H1 (cell line): ENCODE measurements around the gene PDF. TPM values are rescaled to one million over a fixed set of nuclear protein-coding genes. Genes with fewer than 3 reads are reported as not detected.

Experiments
- CTCF ChIA-PET: fragments of 300-600 bp; sonication (Branson Sonifier 250); formaldehyde crosslinking; loops from one replicate; lab custom pipeline; 2021; ENCODE audit not compliant: partially characterized antibody; lab: Charles Lee
- POLR2A ChIA-PET: fragments of 300-600 bp; sonication (Branson Sonifier 250); formaldehyde crosslinking; loops from one replicate; lab custom pipeline; 2021; ENCODE audit warnings: inconsistent platforms; ENCODE audit not compliant: partially characterized antibody; lab: Charles Lee
- DNase-seq, 2 experiments: peaks; one replicate each; pipeline versions ENCODE4 v3.0.0 to v3.0.0-alpha.2; 2010 to 2022; ENCODE audit warnings: low spot score in 2 of 2, low read depth in 1 of 2, mixed read lengths in 1 of 2
- FAIRE-seq: peaks from 2 replicates; lab custom pipeline; 2011; peaks lifted over from hg19 to GRCh38; lab: Jason Lieb, UNC
- H2AFZ ChIP-seq: 2 replicates; pipeline ENCODE4 v1.8.1; 2012; ENCODE audit warnings: low read length, inconsistent platforms
- H2AK5ac ChIP-seq: 2 replicates; pipeline ENCODE4 v1.6.1; 2013; ENCODE audit warnings: low read depth, low read length
- H2BK120ac ChIP-seq: replicated peaks from 2 replicates; pipeline ENCODE3; 2013; ENCODE audit warnings: low read depth, low read length, inconsistent platforms
- H2BK12ac ChIP-seq: 2 replicates; pipeline ENCODE4 v1.6.1; 2013; ENCODE audit warnings: low read depth, low read length
- H2BK15ac ChIP-seq: 2 replicates; pipeline ENCODE4 v1.6.1; 2013; ENCODE audit warnings: low read length
- H2BK20ac ChIP-seq: 2 replicates; pipeline ENCODE4 v1.6.1; 2013; ENCODE audit warnings: low read length
- H2BK5ac ChIP-seq: 2 replicates; pipeline ENCODE4 v1.6.1; 2013; ENCODE audit warnings: low read depth, low read length
- H3K14ac ChIP-seq: 2 replicates; pipeline ENCODE4 v1.6.1; 2013; ENCODE audit warnings: inconsistent platforms; ENCODE audit not compliant: insufficient read length
- H3K18ac ChIP-seq: 2 replicates; pipeline ENCODE4 v1.6.1; 2013; ENCODE audit warnings: low read length; ENCODE audit errors: extremely low read depth
- H3K23ac ChIP-seq: 2 replicates; pipeline ENCODE4 v1.6.1; 2013; ENCODE audit warnings: inconsistent platforms; ENCODE audit not compliant: insufficient read length
- H3K23me2 ChIP-seq: 2 replicates; pipeline ENCODE4 v1.6.1; 2013; ENCODE audit warnings: low read depth, low read length
- H3K27ac ChIP-seq: 2 replicates; pipeline ENCODE4 v1.6.1; 2011; ENCODE audit warnings: low read depth, low read length, inconsistent platforms
- H3K27me3 ChIP-seq, 4 experiments: replicated peaks in 1 of 4; 1 replicate in 1 of 4; 2 replicates in 3 of 4; pipeline versions ENCODE4 v1.6.1 to v1.8.1; 2011 to 2013; ENCODE audit warnings: low read length in 3 of 4, mild to moderate bottlenecking in 3 of 4, inconsistent platforms in 2 of 4, mixed read lengths in 2 of 4, moderate library complexity in 1 of 4; ENCODE audit not compliant: control insufficient read depth in 3 of 4, insufficient read depth in 3 of 4; ENCODE audit errors: extremely low read depth in 1 of 4
- H3K36me3 ChIP-seq, 4 experiments: 2 replicates each; pipeline versions ENCODE4 v1.6.1 to v1.8.1; 2011 to 2013; ENCODE audit warnings: mild to moderate bottlenecking in 4 of 4, low read length in 3 of 4, moderate library complexity in 2 of 4, control low read depth in 1 of 4, inconsistent platforms in 1 of 4; ENCODE audit not compliant: insufficient read depth in 4 of 4, control insufficient read depth in 2 of 4
- H3K4ac ChIP-seq: replicated peaks from 2 replicates; pipeline ENCODE3; 2013; ENCODE audit warnings: low read length, low read depth, mixed read lengths, inconsistent platforms; ENCODE audit not compliant: insufficient read length
- H3K4me1 ChIP-seq, 4 experiments: replicated peaks in 1 of 4; 1 replicate in 1 of 4; 2 replicates in 3 of 4; pipeline versions ENCODE4 v1.6.1 to v1.8.1; 2011 to 2013; ENCODE audit warnings: low read length in 3 of 4, inconsistent platforms in 2 of 4, mixed read lengths in 1 of 4; ENCODE audit not compliant: insufficient read depth in 4 of 4, control insufficient read depth in 3 of 4
- H3K4me2 ChIP-seq, 2 experiments: 2 replicates each; pipeline versions ENCODE4 v1.6.1 to v1.8.1; 2011 to 2013; ENCODE audit warnings: low read depth in 2 of 2, low read length in 2 of 2, control low read depth in 1 of 2, inconsistent platforms in 1 of 2, mild to moderate bottlenecking in 1 of 2; ENCODE audit not compliant: insufficient read depth in 1 of 2
- H3K4me3 ChIP-seq, 4 experiments: fragments of 200-600, 300-600 bp in 1 of 4; sonication (generic), shearing (Covaris generic), sonication (Bioruptor Twin) in 1 of 4; 2 replicates each; pipeline versions ENCODE4 v1.5.1 to v1.8.1; 2011 to 2016; ENCODE audit warnings: low read length in 4 of 4, low read depth in 3 of 4, control low read depth in 2 of 4, inconsistent platforms in 2 of 4, mild to moderate bottlenecking in 2 of 4, mixed read lengths in 1 of 4, moderate library complexity in 1 of 4; ENCODE audit not compliant: insufficient read depth in 2 of 4; ENCODE audit errors: extremely low read depth in 1 of 4
- H3K56ac ChIP-seq: replicated peaks from 2 replicates; pipeline ENCODE3; 2013; ENCODE audit warnings: low read depth, mild to moderate bottlenecking, mixed read lengths, low read length, inconsistent platforms; ENCODE audit not compliant: insufficient read length
- H3K79me1 ChIP-seq: 2 replicates; pipeline ENCODE4 v1.6.1; 2013; ENCODE audit warnings: low read depth, low read length, control low read depth
- H3K79me2 ChIP-seq, 2 experiments: 2 replicates each; pipeline versions ENCODE4 v1.6.1 to v1.8.1; 2012 to 2013; ENCODE audit warnings: low read length in 2 of 2, mild to moderate bottlenecking in 2 of 2, inconsistent platforms in 1 of 2; ENCODE audit not compliant: insufficient read depth in 2 of 2, control insufficient read depth in 1 of 2
- H3K9ac ChIP-seq, 4 experiments: replicated peaks in 1 of 4; 1 replicate in 1 of 4; 2 replicates in 3 of 4; pipeline versions ENCODE4 v1.6.1 to v1.8.1; 2011 to 2013; ENCODE audit warnings: low read depth in 3 of 4, low read length in 3 of 4, control low read depth in 2 of 4, mild to moderate bottlenecking in 2 of 4, moderate library complexity in 2 of 4, inconsistent platforms in 1 of 4; ENCODE audit errors: extremely low read depth in 1 of 4
- H3K9me3 ChIP-seq, 2 experiments: 2 replicates each; pipeline versions ENCODE4 v1.6.1 to v1.8.1; 2012 to 2013; ENCODE audit warnings: mild to moderate bottlenecking in 2 of 2, moderate library complexity in 2 of 2, control low read depth in 1 of 2, inconsistent platforms in 1 of 2, low read depth in 1 of 2, low read length in 1 of 2, mixed read lengths in 1 of 2; ENCODE audit not compliant: insufficient read depth in 2 of 2
- H4K20me1 ChIP-seq, 2 experiments: replicated peaks in 1 of 2; 2 replicates each; pipeline versions ENCODE3 to v1.8.1; 2011 to 2013; ENCODE audit warnings: inconsistent platforms in 2 of 2, low read length in 2 of 2, mild to moderate bottlenecking in 1 of 2; ENCODE audit not compliant: insufficient read depth in 2 of 2, control insufficient read depth in 1 of 2
- H4K5ac ChIP-seq: 2 replicates; pipeline ENCODE4 v1.6.1; 2013; ENCODE audit warnings: low read length, low read depth, mixed read lengths, inconsistent platforms; ENCODE audit not compliant: insufficient read length
- H4K8ac ChIP-seq: 2 replicates; pipeline ENCODE4 v1.8.0; 2013; ENCODE audit warnings: mild to moderate bottlenecking, moderate library complexity, low read length, inconsistent platforms; ENCODE audit not compliant: insufficient read depth; ENCODE audit errors: extremely low read depth
- H4K91ac ChIP-seq: replicated peaks from 2 replicates; pipeline ENCODE3; 2013; ENCODE audit warnings: low read length, mixed read lengths, inconsistent platforms; ENCODE audit not compliant: insufficient read length
- MAX ChIP-seq: IDR thresholded peaks from 2 replicates; pipeline ENCODE4 v1.6.1; 2012; ENCODE audit warnings: inconsistent platforms
- SIX5 ChIP-seq: IDR thresholded peaks from 2 replicates; pipeline ENCODE4 v1.6.1; 2011; ENCODE audit warnings: mild to moderate bottlenecking, low read depth, low read length
- TEAD4 ChIP-seq: IDR thresholded peaks from 2 replicates; pipeline ENCODE4 v1.6.1; 2012; ENCODE audit warnings: low read depth, low read length, inconsistent platforms, mixed read lengths
- ZNF274 ChIP-seq: IDR thresholded peaks from 2 replicates; pipeline ENCODE4 v1.7.0; 2012; ENCODE audit warnings: low read length, borderline replicate concordance; ENCODE audit errors: extremely low read depth
- WGBS, 2 experiments: shearing (Covaris generic) in 1 of 2; methylation state at CpG; one replicate each; pipeline versions ENCODE4 v1.1.6 to v1.1.7; 2013 to 2015; ENCODE audit warnings: low lambda C conversion rate in 2 of 2, mixed read lengths in 2 of 2, inconsistent platforms in 1 of 2, low coverage in 1 of 2, missing lambda C conversion rate in 1 of 2; ENCODE audit not compliant: insufficient replicate concordance in 2 of 2, insufficient coverage in 1 of 2, insufficient read length in 1 of 2; ENCODE audit errors: extremely low coverage in 1 of 2, missing lambda C conversion rate in 1 of 2; 5-methylcytosine and 5-hydroxymethylcytosine counted together
- polyA plus RNA-seq, 7 experiments: library from polyadenylated mRNA; depleted of rRNA in 3 of 7; stranded (reverse) in 5 of 7; unstranded in 2 of 7; fragments of >200 nt in 5 of 7; fragments of 200-250 nt in 2 of 7; gene quantifications; 1 replicate in 5 of 7; 2 replicates in 1 of 7; 4 replicates in 1 of 7; pipeline versions ENCODE4 v1.2.1 to v1.2.3, GENCODE V29; 2011 to 2013; ENCODE audit warnings: missing spikeins in 2 of 7, mixed read lengths in 2 of 7
- total RNA-seq: library from RNA; stranded (reverse); fragmentation: NEBNext Ultra II Directional; extraction: Animal tissue kit (Norgen Biotek cat#: 25700); gene quantifications from 2 replicates; pipeline ENCODE4 v1.2.1, GENCODE V29; 2021

Gene PDF
- total and polyA plus RNA-seq, 2 of the 8 experiments (the other 6 are each of a cell fraction or from before 2014, with no cell fraction given), result 17.7 to 23.9 TPM

GRCh38 chr16:69315486-69316311 is 14.7 kb downstream of the PDF start:
- ChIA-PET CTCF (interaction anchor here (1.4 kb wide), 1 partner anchor 24 kb away, joined by 4 read pairs; no protein-coding TSS in a partner anchor), POLR2A (interaction anchor here (0.9 to 24.8 kb wide), 2 partner anchors 21 to 128 kb away, joined by 4 to 497 read pairs; partner anchors contain the start of genes COG8, NIP7, PDF and TMED6)
- 89% methylated on average over 30 of the region's 30 CpGs; no CpG with 5 or more reads in 1 of the 2 experiments for WGBS, 2 experiments
- H4K20me1 ChIP-seq, result peaks cover 6 to 18% of the 10 kb centered on the region in 2 experiments
- DNase-seq, result no peak
- peaks cover 0 to 4% (median 2%) of the 10 kb centered on the region in 4 experiments; a peak in 4 of 7 replicates for H3K4me1 ChIP-seq
- no peaks in the 10 kb centered on the region for H3K27me3 ChIP-seq
- no peak overlapping the region for H3K27ac ChIP-seq
- no peak overlapping the region for H2BK15ac ChIP-seq
- H3K23me2 ChIP-seq, result peaks cover 3% of the 10 kb centered on the region; the same call in 1 of the 2 replicates
- no peak overlapping the region for H3K4me2 ChIP-seq
- H3K18ac ChIP-seq, result no peak overlapping the region
- H2BK20ac ChIP-seq, result no peak overlapping the region
- no peak overlapping the region for H2BK5ac ChIP-seq
- H4K8ac ChIP-seq, result no peak overlapping the region
- H3K36me3 ChIP-seq, result peaks cover 16 to 32% (median 29%) of the 10 kb centered on the region in 4 experiments
- H3K9me3 ChIP-seq, result no peaks in the 10 kb centered on the region
- H3K4ac ChIP-seq, result no peak overlapping the region
- FAIRE-seq, result no peak
- no peak overlapping the region for H3K56ac ChIP-seq
- H4K91ac ChIP-seq, result no peak overlapping the region
- no peak overlapping the region for H3K4me3 ChIP-seq
- no peak overlapping the region for H3K9ac ChIP-seq
- H2AFZ ChIP-seq, result no peak overlapping the region
- H2BK12ac ChIP-seq, result no peak overlapping the region
- H3K79me1 ChIP-seq, result no peaks in the 10 kb centered on the region; the same call in 1 of the 2 replicates
- H3K23ac ChIP-seq, result no peak overlapping the region
- no peak overlapping the region for H4K5ac ChIP-seq
- H2BK120ac ChIP-seq, result no peak overlapping the region
- H3K14ac ChIP-seq, result no peak overlapping the region
- peaks cover 0 to 15% of the 10 kb centered on the region in 2 experiments; a peak in 1 of 4 replicates for H3K79me2 ChIP-seq
- H2AK5ac ChIP-seq, result no peak overlapping the region
- TF ChIP-seq ZNF274 (no peak), TEAD4 (no peak), SIX5 (no peak), MAX (no peak)
